PC-3 (cell line): ENCODE data around the gene TTC34.

ENCODE experiments used
- CTCF ChIP-seq: fragments of 300-600 bp; sonication (generic); conservative IDR thresholded peaks from 2 replicates; pipeline ENCODE4 v1.5.1; 2017; ENCODE audit warnings: antibody characterized with exemption, low read depth, mild to moderate bottlenecking, low read length
- EZH2 ChIP-seq: fragments of 300-600 bp; sonication (generic); IDR thresholded peaks from one replicate; pipeline ENCODE4 v1.6.1; 2017; ENCODE audit warnings: antibody characterized with exemption, mild to moderate bottlenecking, low read length; ENCODE audit not compliant: unreplicated experiment

- TF ChIP-seq CTCF (no peak), EZH2 (no peak)
Measured at GRCh38 chr1:2847086-2847985, 45.8 kb upstream of the TTC34 start.
